Measurements from ENCODE around the gene SLC17A5. TPM values are rescaled to one million over a fixed set of nuclear protein-coding genes. Genes with fewer than 3 reads are reported as not detected.

Gene SLC17A5
- total and polyA plus RNA-seq, 2 donors (not counting 3 experiments of a cell fraction or from before 2014, with no cell fraction given), result 15.2 to 18.7 TPM

DNA sequence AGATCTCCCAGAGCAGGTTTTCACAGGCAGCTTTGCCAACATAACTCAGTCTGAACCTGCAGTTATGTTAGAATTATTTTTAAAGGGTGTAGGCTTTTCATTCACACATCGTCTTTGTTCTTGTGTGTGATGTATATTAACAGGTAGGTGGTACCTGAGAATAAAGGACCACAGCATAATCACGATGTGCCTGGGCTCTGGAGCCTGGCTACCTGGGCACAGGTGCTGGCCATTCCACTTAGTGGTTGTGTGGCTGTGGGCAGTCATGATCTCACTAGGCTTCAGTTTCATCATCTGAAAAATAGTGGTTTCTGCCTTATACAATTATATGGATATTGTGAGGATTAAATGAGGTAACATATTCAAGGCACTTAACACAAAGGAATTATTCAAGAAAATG is 48.7 kb upstream of the SLC17A5 start:
- no peaks in the 10 kb centered on the region for H3K9me3 ChIP-seq (replicated peaks; ENCODE audit: control insufficient read depth, insufficient read depth, low read length)
- peaks cover 41% of the 10 kb centered on the region for H3K4me1 ChIP-seq (ENCODE audit: control insufficient read depth, extremely low read depth, insufficient read depth, low read length)
- no peak overlapping the region for H3K27ac ChIP-seq (ENCODE audit: insufficient read depth, low read depth, low read length)
- no peak for TF ChIP-seq POLR2A (IDR thresholded peaks at IDR 0.05; ENCODE audit: low read depth, low read length)
- no peak for TF ChIP-seq FOS (IDR thresholded peaks at IDR 0.05; ENCODE audit: borderline replicate concordance, insufficient read depth, low read length)
- TF ChIP-seq MYC (IDR thresholded peaks at IDR 0.05; ENCODE audit: low read depth, low read length), result no peak
- peaks cover 3 to 12% of the 10 kb centered on the region in 2 experiments for H3K36me3 ChIP-seq (ENCODE audit: control insufficient read depth in 2 of 2, extremely low read depth in 1 of 2, insufficient read depth in 2 of 2, low read length in 2 of 2)
- intact Hi-C loops (cut with micrococcal nuclease), result no loop called here
- no peak overlapping the region for H2AFZ ChIP-seq (ENCODE audit: low read depth, low read length)
- H3K4me2 ChIP-seq (ENCODE audit: insufficient read depth, low read length), result no peak overlapping the region
- H3K4me3 ChIP-seq (replicated peaks in 1 of 3; ENCODE audit: insufficient read depth in 1 of 3, low read depth in 1 of 3, low read length in 3 of 3), result no peak overlapping the region
- H3K79me2 ChIP-seq (ENCODE audit: control insufficient read depth, insufficient read depth, low read length), result peaks cover 15% of the 10 kb centered on the region
- ChIA-PET CTCF (interaction anchor here (2.6 kb wide), 1 partner anchor 11 kb away, joined by 12 read pairs; no protein-coding TSS in a partner anchor), POLR2A (interaction anchor here (0.7 kb wide), 1 partner anchor 50 kb away, joined by 3 read pairs; no protein-coding TSS in a partner anchor)
- dilution Hi-C loops (cut with MboI; ENCODE audit: extremely low pct_ligation_motif_present, low sequenced_read_pairs), result no loop called here
- DNase-seq (ENCODE audit: low read depth, low spot score), result no peak
- FAIRE-seq, result no peak
- no TSS peak for BruUV-seq (replicated peaks)
- H3K9me1 ChIP-seq (replicated peaks; ENCODE audit: control insufficient read depth, extremely low read depth, insufficient read depth, low read length), result no peaks in the 10 kb centered on the region
- no peak overlapping the region for H3K9ac ChIP-seq (replicated peaks; ENCODE audit: extremely low read depth, insufficient read depth, low read length)
- H4K20me1 ChIP-seq (replicated peaks; ENCODE audit: control insufficient read depth, extremely low read depth, insufficient read depth, low read length), result no peaks in the 10 kb centered on the region
- H3K27me3 ChIP-seq (ENCODE audit: control insufficient read depth in 2 of 2, insufficient read depth in 2 of 2, low read length in 2 of 2), result no peaks in the 10 kb centered on the region

DNA sequence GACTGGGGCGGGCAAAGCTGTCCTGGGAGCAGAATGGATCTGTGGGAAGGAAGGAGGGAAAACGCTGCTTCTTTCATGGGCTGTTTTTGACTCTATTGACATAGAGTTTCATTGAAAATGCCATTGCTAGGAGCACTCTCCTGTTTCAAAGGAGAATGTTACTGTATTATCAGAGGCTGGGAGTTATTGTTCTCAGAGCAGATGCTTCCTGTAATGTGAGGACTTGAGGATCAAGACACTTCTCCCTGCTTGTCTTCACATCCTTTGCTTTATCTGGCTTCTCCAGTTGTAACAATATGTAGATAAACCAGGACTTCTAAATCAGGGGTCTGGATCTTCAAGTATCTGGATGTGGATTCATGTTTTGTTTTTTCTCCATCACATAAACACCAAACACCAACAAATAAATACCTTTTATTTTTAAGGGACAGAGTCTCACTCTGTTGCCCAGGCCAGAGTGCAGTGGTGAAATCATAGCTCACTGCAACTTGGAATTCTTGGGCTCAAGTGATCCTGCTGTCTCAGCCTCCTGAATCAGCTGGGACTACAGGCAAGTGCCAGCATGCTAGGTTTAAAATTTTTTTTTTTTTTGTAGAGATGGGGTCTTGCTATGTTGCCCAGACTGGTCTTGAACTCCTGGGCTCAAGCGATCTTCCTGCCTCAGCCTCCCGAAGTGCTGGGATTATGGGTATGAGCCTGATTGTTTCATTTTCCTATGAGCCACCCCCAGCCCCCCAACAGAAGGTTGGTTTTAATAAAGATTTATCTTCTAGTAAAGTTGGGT is 46.1 kb upstream of the SLC17A5 start:
- Histone ChIP-seq H3K27me3 (ENCODE audit: control insufficient read depth in 2 of 2, insufficient read depth in 2 of 2, low read length in 2 of 2) (no peaks in the 10 kb centered on the region), H2AFZ (ENCODE audit: low read depth, low read length) (no peak overlapping the region), H3K4me1 (ENCODE audit: control insufficient read depth, extremely low read depth, insufficient read depth, low read length) (peaks cover 45% of the 10 kb centered on the region), H3K4me2 (ENCODE audit: insufficient read depth, low read length) (peak overlapping the region; percentile 50), H3K79me2 (ENCODE audit: control insufficient read depth, insufficient read depth, low read length) (peaks cover 22% of the 10 kb centered on the region), H3K36me3 (ENCODE audit: control insufficient read depth in 2 of 2, extremely low read depth in 1 of 2, insufficient read depth in 2 of 2, low read length in 2 of 2) (peaks cover 0 to 4% of the 10 kb centered on the region in 2 experiments), H3K9me1 (replicated peaks; ENCODE audit: control insufficient read depth, extremely low read depth, insufficient read depth, low read length) (no peaks in the 10 kb centered on the region), H3K4me3 (replicated peaks in 1 of 3; ENCODE audit: insufficient read depth in 1 of 3, low read depth in 1 of 3, low read length in 3 of 3) (no peak overlapping the region), H4K20me1 (replicated peaks; ENCODE audit: control insufficient read depth, extremely low read depth, insufficient read depth, low read length) (no peaks in the 10 kb centered on the region), H3K9me3 (replicated peaks; ENCODE audit: control insufficient read depth, insufficient read depth, low read length) (no peaks in the 10 kb centered on the region), H3K27ac (ENCODE audit: insufficient read depth, low read depth, low read length) (peak overlapping the region; percentile 91), H3K9ac (replicated peaks; ENCODE audit: extremely low read depth, insufficient read depth, low read length) (peak overlapping the region; percentile 53)
- peak; percentile 88 for FAIRE-seq
- no TSS peak for BruUV-seq (replicated peaks)
- TF ChIP-seq GATA2 (IDR thresholded peaks at IDR 0.05; ENCODE audit: insufficient read depth, insufficient read length, low read depth, low read length) (peak; percentile 51), MYC (IDR thresholded peaks at IDR 0.05; ENCODE audit: low read depth, low read length) (no peak), FOS (IDR thresholded peaks at IDR 0.05; ENCODE audit: borderline replicate concordance, insufficient read depth, low read length) (no peak), POLR2A (IDR thresholded peaks at IDR 0.05; ENCODE audit: low read depth, low read length) (peak; percentile 43), EZH2 (IDR thresholded peaks at IDR 0.05; ENCODE audit: borderline replicate concordance, low read depth, low read length, severe bottlenecking) (no peak), POLR2AphosphoS5 (IDR thresholded peaks at IDR 0.05; ENCODE audit: insufficient read depth, low read depth, low read length) (peak; percentile 57), JUN (IDR thresholded peaks at IDR 0.05; ENCODE audit: borderline replicate concordance, insufficient read depth, insufficient read length, low read depth) (no peak)
- TF ChIP-seq, protein P1, sequence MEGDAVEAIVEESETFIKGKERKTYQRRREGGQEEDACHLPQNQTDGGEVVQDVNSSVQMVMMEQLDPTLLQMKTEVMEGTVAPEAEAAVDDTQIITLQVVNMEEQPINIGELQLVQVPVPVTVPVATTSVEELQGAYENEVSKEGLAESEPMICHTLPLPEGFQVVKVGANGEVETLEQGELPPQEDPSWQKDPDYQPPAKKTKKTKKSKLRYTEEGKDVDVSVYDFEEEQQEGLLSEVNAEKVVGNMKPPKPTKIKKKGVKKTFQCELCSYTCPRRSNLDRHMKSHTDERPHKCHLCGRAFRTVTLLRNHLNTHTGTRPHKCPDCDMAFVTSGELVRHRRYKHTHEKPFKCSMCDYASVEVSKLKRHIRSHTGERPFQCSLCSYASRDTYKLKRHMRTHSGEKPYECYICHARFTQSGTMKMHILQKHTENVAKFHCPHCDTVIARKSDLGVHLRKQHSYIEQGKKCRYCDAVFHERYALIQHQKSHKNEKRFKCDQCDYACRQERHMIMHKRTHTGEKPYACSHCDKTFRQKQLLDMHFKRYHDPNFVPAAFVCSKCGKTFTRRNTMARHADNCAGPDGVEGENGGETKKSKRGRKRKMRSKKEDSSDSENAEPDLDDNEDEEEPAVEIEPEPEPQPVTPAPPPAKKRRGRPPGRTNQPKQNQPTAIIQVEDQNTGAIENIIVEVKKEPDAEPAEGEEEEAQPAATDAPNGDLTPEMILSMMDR (IDR thresholded peaks at IDR 0.05; ENCODE audit: extremely low read depth in 1 of 2, insufficient read depth in 1 of 2, low read depth in 1 of 2, low read length in 2 of 2), result no peak
- TF ChIP-seq, protein P2, sequence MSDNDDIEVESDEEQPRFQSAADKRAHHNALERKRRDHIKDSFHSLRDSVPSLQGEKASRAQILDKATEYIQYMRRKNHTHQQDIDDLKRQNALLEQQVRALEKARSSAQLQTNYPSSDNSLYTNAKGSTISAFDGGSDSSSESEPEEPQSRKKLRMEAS (IDR thresholded peaks at IDR 0.05; ENCODE audit: insufficient read depth, insufficient read length), result no peak
- DNase-seq (ENCODE audit: low read depth, low spot score), result peak; percentile 94
- ChIA-PET CTCF (interaction anchor here (0.9 to 1.7 kb wide), 4 partner anchors 14 to 33 kb away, joined by 3 to 11 read pairs (median 4); no protein-coding TSS in a partner anchor), POLR2A (interaction anchor here (0.7 to 1.2 kb wide), 2 partner anchors 14 to 187 kb away, joined by 3 read pairs; no protein-coding TSS in a partner anchor)
- intact Hi-C loops (cut with micrococcal nuclease), result loop anchor here (1.0 kb wide), 2 partner anchors 13 to 46 kb away; no protein-coding TSS in a partner anchor
- dilution Hi-C loops (cut with MboI; ENCODE audit: extremely low pct_ligation_motif_present, low sequenced_read_pairs), result no loop called here
